OCI-M2 (cell line): ENCODE data around the gene DBP.

Experiments used
- DNase-seq: peaks from one replicate; lab custom pipeline; 2025; ENCODE audit not compliant: unreplicated experiment; lab: John Stamatoyannopoulos, UW

The DBP gene

GRCh38 chr19:48582168-48582567 lies 55.0 kb downstream of the DBP start:
- DNase-seq: no peak
